SK-N-SH treated with all-trans-retinoic acid at 6 μM for 48 hours (cell line): ENCODE data around the gene ARID1A.
"Not testable (repeated sequence)": the region's sequence is repeated elsewhere in the genome, so short reads cannot be mapped to it uniquely, and the experiment has no call there.

ENCODE experiments used
- ATAC-seq: fragments of 200-7000 bp; cut with Tn5 transposase; 3 replicates; pipeline ENCODE4 v1.9.1; 2020; ENCODE audit warnings: mild to moderate bottlenecking, moderate library complexity
- ARNTL ChIP-seq: fragments of 450-650 bp; formaldehyde crosslinking; IDR thresholded peaks from 2 replicates; pipeline ENCODE4 v1.5.0; 2020; ENCODE audit warnings: low read depth, mild to moderate bottlenecking, moderate library complexity, borderline replicate concordance
- BACH2 ChIP-seq: fragments of 250-450 bp; sonication (Bioruptor Pico); IDR thresholded peaks from 2 replicates; pipeline ENCODE4 v1.9.0; 2021; ENCODE audit warnings: mild to moderate bottlenecking, borderline replicate concordance
- CREB5 ChIP-seq: fragments of 250-450 bp; sonication (Bioruptor Pico); IDR thresholded peaks from 2 replicates; pipeline ENCODE4 v1.5.1; 2020; ENCODE audit warnings: low read depth, mild to moderate bottlenecking, moderate library complexity
- CSDC2 ChIP-seq: fragments of 250-450 bp; sonication (Bioruptor Pico); IDR thresholded peaks from 2 replicates; pipeline ENCODE4 v1.5.0; 2020; ENCODE audit warnings: mild to moderate bottlenecking, moderate library complexity
- ESRRG ChIP-seq: fragments of 250-450 bp; sonication (Bioruptor Pico); IDR thresholded peaks from 2 replicates; pipeline ENCODE4 v1.6.1; 2021; ENCODE audit warnings: mild to moderate bottlenecking
- GLIS3 ChIP-seq: fragments of 250-450 bp; sonication (Bioruptor Pico); IDR thresholded peaks from 2 replicates; pipeline ENCODE4 v1.5.0; 2020; ENCODE audit warnings: mild to moderate bottlenecking, moderate library complexity
- ISL1 ChIP-seq: fragments of 250-450 bp; sonication (Bioruptor Pico); IDR thresholded peaks from 2 replicates; pipeline ENCODE4 v2.1.2; 2022; ENCODE audit warnings: mild to moderate bottlenecking, moderate library complexity
- OSR1 ChIP-seq: fragments of 250-450 bp; sonication (Bioruptor Pico); IDR thresholded peaks from 2 replicates; pipeline ENCODE4 v1.8.0; 2022; ENCODE audit warnings: moderate library complexity, mild to moderate bottlenecking, inconsistent platforms
- PPARA ChIP-seq: fragments of 250-450 bp; sonication (Bioruptor Pico); IDR thresholded peaks from 2 replicates; pipeline ENCODE4 v1.5.0; 2020; ENCODE audit warnings: mild to moderate bottlenecking, borderline replicate concordance
- RARB ChIP-seq: fragments of 250-450 bp; sonication (Bioruptor Pico); IDR thresholded peaks from 2 replicates; pipeline ENCODE4 v1.8.0; 2021; ENCODE audit warnings: mild to moderate bottlenecking, moderate library complexity
- SNAI2 ChIP-seq: fragments of 250-450 bp; sonication (Bioruptor Pico); IDR thresholded peaks from 2 replicates; pipeline ENCODE4 v1.5.0; 2020; ENCODE audit warnings: mild to moderate bottlenecking, moderate library complexity
- TCF4 ChIP-seq: fragments of 250-450 bp; sonication (Bioruptor Pico); IDR thresholded peaks from 2 replicates; pipeline ENCODE4 v1.8.0; 2021; ENCODE audit warnings: mild to moderate bottlenecking, moderate library complexity, borderline replicate concordance
- TOX ChIP-seq: fragments of 250-450 bp; sonication (Bioruptor Pico); IDR thresholded peaks from 2 replicates; pipeline ENCODE4 v1.8.0; 2021; ENCODE audit warnings: mild to moderate bottlenecking, moderate library complexity, borderline replicate concordance
- ZC3H10 ChIP-seq: fragments of 250-450 bp; sonication (Bioruptor Pico); IDR thresholded peaks from 2 replicates; pipeline ENCODE4 v1.5.1; 2021; ENCODE audit warnings: mild to moderate bottlenecking, moderate library complexity
- ZFP3 ChIP-seq: fragments of 250-450 bp; sonication (Bioruptor Pico); IDR thresholded peaks from 2 replicates; pipeline ENCODE4 v1.5.0; 2020; ENCODE audit warnings: mild to moderate bottlenecking, moderate library complexity
- ZNF565 ChIP-seq: fragments of 450-650 bp; formaldehyde crosslinking; conservative IDR thresholded peaks from 2 replicates; pipeline ENCODE4 v1.5.0; 2020; ENCODE audit warnings: low read depth, mild to moderate bottlenecking, moderate library complexity
- ZNF70 ChIP-seq: fragments of 450-650 bp; formaldehyde crosslinking; IDR thresholded peaks from 2 replicates; pipeline ENCODE4 v1.5.0; 2020; ENCODE audit warnings: mild to moderate bottlenecking, moderate library complexity
- ZNF8 ChIP-seq: fragments of 450-650 bp; formaldehyde crosslinking; IDR thresholded peaks from 2 replicates; pipeline ENCODE4 v1.5.0; 2020; ENCODE audit warnings: mild to moderate bottlenecking, moderate library complexity
- TF ChIP-seq, protein P1 (sequence below): fragments of 250-450 bp; sonication (Bioruptor Pico); IDR thresholded peaks from 2 replicates; pipeline ENCODE4 v1.8.0; 2021; ENCODE audit warnings: low read depth, mild to moderate bottlenecking, moderate library complexity, borderline replicate concordance
- TF ChIP-seq, protein P2 (sequence below): fragments of 250-450 bp; sonication (Bioruptor Pico); IDR thresholded peaks from 2 replicates; pipeline ENCODE4 v1.5.1; 2021; ENCODE audit warnings: mild to moderate bottlenecking, moderate library complexity
- TF ChIP-seq, protein P3 (sequence below): fragments of 250-450 bp; sonication (Bioruptor Pico); IDR thresholded peaks from 2 replicates; pipeline ENCODE4 v1.8.0; 2020; ENCODE audit warnings: mild to moderate bottlenecking, moderate library complexity, borderline replicate concordance

The ARID1A gene

DNA sequence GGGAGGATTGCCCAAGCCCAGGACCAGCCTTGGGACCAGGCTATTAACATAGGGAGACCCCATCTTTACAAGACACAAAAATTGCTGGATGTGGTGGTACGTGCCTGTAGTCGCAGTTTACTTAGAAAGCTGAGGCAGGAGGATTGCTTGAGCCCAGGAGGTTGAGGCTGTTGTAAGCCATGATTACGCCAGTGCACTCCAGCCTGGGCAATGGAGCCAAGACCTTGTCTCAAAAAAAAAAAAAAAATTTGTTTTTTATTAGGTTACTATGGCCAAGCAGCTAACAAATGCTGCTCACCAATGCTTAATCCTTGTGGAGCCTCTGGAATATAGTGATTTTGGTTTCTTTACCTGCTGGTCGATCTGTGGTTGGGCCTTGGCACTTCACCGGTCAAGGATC lies 8.8 kb downstream of the ARID1A start:
- ATAC-seq = no peak
- TF ChIP-seq BACH2 (CRISPR knock-in tag) (no peak), PPARA (CRISPR knock-in tag) (no peak), GLIS3 (no peak), ESRRG (CRISPR knock-in tag) (no peak), ZNF565 (CRISPR knock-in tag) (no peak), ZNF70 (CRISPR knock-in tag) (no peak), ISL1 (no peak), RARB (CRISPR knock-in tag) (no peak), CSDC2 (CRISPR knock-in tag) (no peak)
- TF ChIP-seq, protein P1, sequence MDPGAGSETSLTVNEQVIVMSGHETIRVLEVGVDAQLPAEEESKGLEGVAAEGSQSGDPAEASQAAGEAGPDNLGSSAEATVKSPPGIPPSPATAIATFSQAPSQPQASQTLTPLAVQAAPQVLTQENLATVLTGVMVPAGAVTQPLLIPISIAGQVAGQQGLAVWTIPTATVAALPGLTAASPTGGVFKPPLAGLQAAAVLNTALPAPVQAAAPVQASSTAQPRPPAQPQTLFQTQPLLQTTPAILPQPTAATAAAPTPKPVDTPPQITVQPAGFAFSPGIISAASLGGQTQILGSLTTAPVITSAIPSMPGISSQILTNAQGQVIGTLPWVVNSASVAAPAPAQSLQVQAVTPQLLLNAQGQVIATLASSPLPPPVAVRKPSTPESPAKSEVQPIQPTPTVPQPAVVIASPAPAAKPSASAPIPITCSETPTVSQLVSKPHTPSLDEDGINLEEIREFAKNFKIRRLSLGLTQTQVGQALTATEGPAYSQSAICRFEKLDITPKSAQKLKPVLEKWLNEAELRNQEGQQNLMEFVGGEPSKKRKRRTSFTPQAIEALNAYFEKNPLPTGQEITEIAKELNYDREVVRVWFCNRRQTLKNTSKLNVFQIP (CRISPR knock-in tag) = no peak
- TF ChIP-seq, protein P2, sequence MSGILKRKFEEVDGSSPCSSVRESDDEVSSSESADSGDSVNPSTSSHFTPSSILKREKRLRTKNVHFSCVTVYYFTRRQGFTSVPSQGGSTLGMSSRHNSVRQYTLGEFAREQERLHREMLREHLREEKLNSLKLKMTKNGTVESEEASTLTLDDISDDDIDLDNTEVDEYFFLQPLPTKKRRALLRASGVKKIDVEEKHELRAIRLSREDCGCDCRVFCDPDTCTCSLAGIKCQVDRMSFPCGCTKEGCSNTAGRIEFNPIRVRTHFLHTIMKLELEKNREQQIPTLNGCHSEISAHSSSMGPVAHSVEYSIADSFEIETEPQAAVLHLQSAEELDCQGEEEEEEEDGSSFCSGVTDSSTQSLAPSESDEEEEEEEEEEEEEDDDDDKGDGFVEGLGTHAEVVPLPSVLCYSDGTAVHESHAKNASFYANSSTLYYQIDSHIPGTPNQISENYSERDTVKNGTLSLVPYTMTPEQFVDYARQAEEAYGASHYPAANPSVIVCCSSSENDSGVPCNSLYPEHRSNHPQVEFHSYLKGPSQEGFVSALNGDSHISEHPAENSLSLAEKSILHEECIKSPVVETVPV (CRISPR knock-in tag) = no peak

GRCh38 chr1:26705227-26705626 lies 9.4 kb downstream of the ARID1A start:
- not testable (repeated sequence) for ATAC-seq

- ATAC-seq = peak; percentile 86
- TF ChIP-seq ISL1 (0 out of 2 replicates have a peak, but pooled peaks have one; percentile 11), ZFP3 (no peak)
Observed at GRCh38 chr1:26705788-26706311, 10.0 kb downstream of the ARID1A start.

DNA sequence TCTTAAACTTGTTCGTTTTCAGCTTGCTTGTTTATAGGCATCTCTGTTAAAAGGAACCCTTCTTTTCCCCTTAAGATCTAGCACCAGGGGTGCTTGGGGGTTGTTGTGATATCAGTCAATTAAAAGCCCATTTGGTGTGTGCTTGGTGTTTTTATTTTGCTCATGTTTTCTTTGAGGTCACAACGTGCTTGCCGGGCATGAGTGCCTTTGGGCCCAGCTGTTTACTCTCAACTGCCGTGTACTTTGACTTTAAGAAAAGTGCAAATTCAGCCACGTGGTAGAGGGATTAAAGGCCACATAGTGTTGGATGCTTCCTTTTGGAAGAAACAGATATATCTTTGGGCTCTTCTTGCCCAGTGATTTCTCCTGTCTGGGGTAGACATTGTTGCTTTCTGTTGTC lies 10.5 kb downstream of the ARID1A start:
- ATAC-seq = no peak
- TF ChIP-seq, protein P2 (CRISPR knock-in tag) = no peak
- no peak for TF ChIP-seq TCF4 (CRISPR knock-in tag)

GRCh38 chr1:26710811-26711210 lies 15.0 kb downstream of the ARID1A start:
- ATAC-seq = no peak
- TF ChIP-seq, protein P3, sequence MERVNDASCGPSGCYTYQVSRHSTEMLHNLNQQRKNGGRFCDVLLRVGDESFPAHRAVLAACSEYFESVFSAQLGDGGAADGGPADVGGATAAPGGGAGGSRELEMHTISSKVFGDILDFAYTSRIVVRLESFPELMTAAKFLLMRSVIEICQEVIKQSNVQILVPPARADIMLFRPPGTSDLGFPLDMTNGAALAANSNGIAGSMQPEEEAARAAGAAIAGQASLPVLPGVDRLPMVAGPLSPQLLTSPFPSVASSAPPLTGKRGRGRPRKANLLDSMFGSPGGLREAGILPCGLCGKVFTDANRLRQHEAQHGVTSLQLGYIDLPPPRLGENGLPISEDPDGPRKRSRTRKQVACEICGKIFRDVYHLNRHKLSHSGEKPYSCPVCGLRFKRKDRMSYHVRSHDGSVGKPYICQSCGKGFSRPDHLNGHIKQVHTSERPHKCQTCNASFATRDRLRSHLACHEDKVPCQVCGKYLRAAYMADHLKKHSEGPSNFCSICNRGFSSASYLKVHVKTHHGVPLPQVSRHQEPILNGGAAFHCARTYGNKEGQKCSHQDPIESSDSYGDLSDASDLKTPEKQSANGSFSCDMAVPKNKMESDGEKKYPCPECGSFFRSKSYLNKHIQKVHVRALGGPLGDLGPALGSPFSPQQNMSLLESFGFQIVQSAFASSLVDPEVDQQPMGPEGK (CRISPR knock-in tag) = no peak
- TF ChIP-seq SNAI2 (CRISPR knock-in tag) (no peak), ARNTL (CRISPR knock-in tag) (no peak), ZFP3 (no peak), TOX (CRISPR knock-in tag) (no peak), ZNF8 (CRISPR knock-in tag) (no peak), CREB5 (CRISPR knock-in tag) (no peak), BACH2 (CRISPR knock-in tag) (no peak), CSDC2 (CRISPR knock-in tag) (no peak), ESRRG (CRISPR knock-in tag) (no peak), OSR1 (CRISPR knock-in tag) (no peak), ZC3H10 (no peak), ZNF70 (CRISPR knock-in tag) (no peak), PPARA (CRISPR knock-in tag) (no peak), GLIS3 (no peak), ISL1 (no peak), RARB (CRISPR knock-in tag) (no peak), TCF4 (CRISPR knock-in tag) (no peak)
- TF ChIP-seq, protein P1 (CRISPR knock-in tag) = no peak
- TF ChIP-seq, protein P2 (CRISPR knock-in tag) = no peak
